ENCODE results near the gene CD8B. TPM values are rescaled to one million over a fixed set of nuclear protein-coding genes. Genes with fewer than 3 reads are reported as not detected.

Gene CD8B
- total and polyA plus RNA-seq, 12 donors: 0.11 to 4.5 (median 0.68) TPM; not detected in 1

DNA sequence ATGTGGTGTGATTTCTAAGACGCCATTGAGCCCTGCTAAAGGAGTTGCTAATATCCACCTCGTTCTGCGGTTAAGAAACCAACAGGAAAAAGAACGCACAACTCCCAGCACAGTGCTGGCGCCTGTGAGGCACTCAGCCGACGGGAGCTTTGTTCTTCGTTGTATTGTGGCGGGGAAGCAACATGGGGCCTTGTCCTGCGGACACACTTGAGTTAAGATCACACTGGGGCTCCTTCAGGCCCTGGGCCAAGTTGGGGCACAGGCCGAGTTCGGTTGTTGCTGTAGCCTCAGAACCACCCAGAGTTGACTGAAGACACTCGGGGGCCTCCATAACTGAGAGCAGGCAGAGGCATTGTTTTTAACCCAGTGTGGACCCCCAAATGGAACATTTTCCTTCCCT lies 40.4 kb downstream of the CD8B start:
- Histone ChIP-seq H3K27me3 (no peaks in the 10 kb centered on the region), H3K27ac (no peak overlapping the region), H3K4me1 (replicated peaks in 1 of 2) (no peaks in the 10 kb centered on the region), H3K9me3 (replicated peaks in 1 of 3) (no peaks in the 10 kb centered on the region), H3K36me3 (replicated peaks in 1 of 2) (no peaks in the 10 kb centered on the region), H3K4me3 (no peak overlapping the region)
- intact Hi-C loops (cut with DNase I): no loop called here
- TF ChIP-seq CTCF (IDR thresholded peaks at IDR 0.05) (no peak), POLR2A (IDR thresholded peaks at IDR 0.05) (no peak)
- no peak for DNase-seq
- 85 to 96% (median 89%) methylated on average over 10 to 13 of the region's 13 CpGs for WGBS, 4 donors

- Histone ChIP-seq H3K4me3 (no peak overlapping the region), H3K36me3 (replicated peaks in 1 of 2) (no peaks in the 10 kb centered on the region), H3K27me3 (no peaks in the 10 kb centered on the region), H3K27ac (no peak overlapping the region), H3K9me3 (replicated peaks in 1 of 3) (no peaks in the 10 kb centered on the region), H3K4me1 (replicated peaks in 1 of 2) (no peaks in the 10 kb centered on the region)
- DNase-seq: no peak
- 83 to 91% (median 84%) methylated on average over 2 of the region's 2 CpGs for WGBS, 4 donors
- intact Hi-C loops (cut with DNase I): no loop called here
- TF ChIP-seq CTCF (IDR thresholded peaks at IDR 0.05) (no peak), POLR2A (IDR thresholded peaks at IDR 0.05) (no peak)
Measured at GRCh38 chr2:86818957-86819356, 42.7 kb downstream of the CD8B start.

DNA sequence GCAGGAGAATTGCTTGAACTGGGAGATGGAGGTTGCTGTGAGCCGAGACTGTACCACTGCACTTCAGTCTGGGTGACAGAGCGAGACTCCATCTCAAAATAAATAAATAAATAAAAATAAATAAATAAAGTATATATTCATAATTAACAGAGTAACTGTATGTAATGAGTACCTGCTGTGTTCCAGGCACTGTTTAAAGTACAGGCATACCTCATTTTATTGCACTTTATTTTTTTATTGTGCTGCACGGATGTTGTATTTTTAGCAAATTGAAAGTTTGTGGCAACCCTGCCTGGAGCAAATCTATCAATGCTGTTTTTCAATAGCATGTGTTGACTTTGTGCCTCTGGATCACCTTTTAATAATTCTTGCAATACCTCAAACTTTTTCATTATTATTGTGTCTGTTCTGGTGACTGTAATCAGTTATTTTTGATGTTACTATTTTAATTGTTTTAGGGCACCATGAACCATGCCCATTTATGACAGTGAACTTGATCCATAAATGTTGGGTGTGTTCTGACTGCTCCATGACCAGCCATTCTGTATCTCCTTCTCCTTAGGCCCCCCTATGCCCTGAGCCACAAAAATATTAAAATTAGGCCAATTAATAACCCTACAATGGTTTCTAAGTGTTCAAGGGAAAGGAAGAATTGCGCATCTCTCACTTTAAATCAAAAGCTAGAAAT lies 43.4 kb downstream of the CD8B start:
- Histone ChIP-seq H3K27ac (no peak overlapping the region), H3K9me3 (replicated peaks in 1 of 3) (no peaks in the 10 kb centered on the region), H3K27me3 (no peaks in the 10 kb centered on the region), H3K36me3 (replicated peaks in 1 of 2) (no peaks in the 10 kb centered on the region), H3K4me1 (replicated peaks in 1 of 2) (no peaks in the 10 kb centered on the region), H3K4me3 (no peak overlapping the region)
- intact Hi-C loops (cut with DNase I): no loop called here
- TF ChIP-seq POLR2A (IDR thresholded peaks at IDR 0.05) (no peak), CTCF (IDR thresholded peaks at IDR 0.05) (no peak)
- no peak for DNase-seq
- WGBS, 4 donors: 87 to 95% (median 92%) methylated on average over 4 of the region's 4 CpGs

- Histone ChIP-seq H3K27ac (no peak overlapping the region), H3K36me3 (replicated peaks in 1 of 2) (no peaks in the 10 kb centered on the region), H3K9me3 (replicated peaks in 1 of 3) (no peaks in the 10 kb centered on the region), H3K27me3 (peaks cover 4% of the 10 kb centered on the region), H3K4me3 (no peak overlapping the region), H3K4me1 (replicated peaks in 1 of 2) (no peaks in the 10 kb centered on the region)
- WGBS, 4 donors: 70 to 86% (median 80%) methylated on average over 1 of the region's 1 CpG
- TF ChIP-seq POLR2A (IDR thresholded peaks at IDR 0.05) (no peak), CTCF (IDR thresholded peaks at IDR 0.05) (no peak)
- DNase-seq: no peak
- intact Hi-C loops (cut with DNase I): no loop called here
Measured at GRCh38 chr2:86815611-86816010, 46.1 kb downstream of the CD8B start.
